SIG-M5 treated with dmso at 0.1 percent for 504 hours (cell line): ENCODE measurements around the gene KIFC3.
"Not testable (repeated sequence)": the region's sequence is repeated elsewhere in the genome, so short reads cannot be mapped to it uniquely, and the experiment has no call there.

Experiments
- DNase-seq: peaks from one replicate; lab custom pipeline; 2025; ENCODE audit not compliant: unreplicated experiment; lab: John Stamatoyannopoulos, UW

The KIFC3 gene

GRCh38 chr16:57740423-57741071 is 61.7 kb downstream of the KIFC3 start:
- no peak for DNase-seq

- no peak for DNase-seq
Measured at GRCh38 chr16:57739756-57740422, 62.4 kb downstream of the KIFC3 start.

GRCh38 chr16:57738844-57739243 is 63.4 kb downstream of the KIFC3 start:
- no peak for DNase-seq

- peak; percentile 46 for DNase-seq
Measured at GRCh38 chr16:57736419-57737351, 65.6 kb downstream of the KIFC3 start.

- no peak for DNase-seq
Measured at GRCh38 chr16:57735755-57736418, 66.4 kb downstream of the KIFC3 start, which contains the start of gene KATNB1. Gene KATNB1, plus strand, starts transcription at chr16:57735770. Its CDS starts 1,474 bp downstream, at chr16:57737244.

GRCh38 chr16:57734925-57735754 is 67.2 kb downstream of the KIFC3 start:
- DNase-seq: peak; percentile 100

- DNase-seq: no peak
Measured at GRCh38 chr16:57734308-57734924, 67.9 kb downstream of the KIFC3 start.

GRCh38 chr16:57732714-57733113 is 69.6 kb downstream of the KIFC3 start:
- DNase-seq: no peak

GRCh38 chr16:57732037-57732436 is 70.3 kb downstream of the KIFC3 start:
- no peak for DNase-seq

- no peak for DNase-seq
Measured at GRCh38 chr16:57730771-57731730, 71.2 kb downstream of the KIFC3 start.

- DNase-seq: not testable (repeated sequence)
Measured at GRCh38 chr16:57729852-57730251, 72.4 kb downstream of the KIFC3 start.

- no peak for DNase-seq
Measured at GRCh38 chr16:57729182-57729484, 73.2 kb downstream of the KIFC3 start.

- DNase-seq: no peak
Measured at GRCh38 chr16:57728336-57729181, 73.7 kb downstream of the KIFC3 start.

GRCh38 chr16:57727610-57728009 is 74.7 kb downstream of the KIFC3 start:
- DNase-seq: no peak

- DNase-seq: no peak
Measured at GRCh38 chr16:57726433-57726947, 75.8 kb downstream of the KIFC3 start.

GRCh38 chr16:57725976-57726375 is 76.3 kb downstream of the KIFC3 start:
- no peak for DNase-seq

GRCh38 chr16:57725554-57725953 is 76.7 kb downstream of the KIFC3 start:
- DNase-seq: no peak

GRCh38 chr16:57725151-57725550 is 77.1 kb downstream of the KIFC3 start:
- no peak for DNase-seq
